SK-N-SH treated with all-trans-retinoic acid at 6 μM for 48 hours (cell line): ENCODE measurements around the gene ANKRD62.
"Not testable (repeated sequence)": the region's sequence is repeated elsewhere in the genome, so short reads cannot be mapped to it uniquely, and the experiment has no call there.

Experiments
- ATAC-seq: fragments of 200-7000 bp; cut with Tn5 transposase; 3 replicates; pipeline ENCODE4 v1.9.1; 2020; ENCODE audit warnings: mild to moderate bottlenecking, moderate library complexity
- ARNTL ChIP-seq: fragments of 450-650 bp; formaldehyde crosslinking; IDR thresholded peaks from 2 replicates; pipeline ENCODE4 v1.5.0; 2020; ENCODE audit warnings: low read depth, mild to moderate bottlenecking, moderate library complexity, borderline replicate concordance
- BACH2 ChIP-seq: fragments of 250-450 bp; sonication (Bioruptor Pico); IDR thresholded peaks from 2 replicates; pipeline ENCODE4 v1.9.0; 2021; ENCODE audit warnings: mild to moderate bottlenecking, borderline replicate concordance
- CSDC2 ChIP-seq: fragments of 250-450 bp; sonication (Bioruptor Pico); IDR thresholded peaks from 2 replicates; pipeline ENCODE4 v1.5.0; 2020; ENCODE audit warnings: mild to moderate bottlenecking, moderate library complexity
- GLIS3 ChIP-seq: fragments of 250-450 bp; sonication (Bioruptor Pico); IDR thresholded peaks from 2 replicates; pipeline ENCODE4 v1.5.0; 2020; ENCODE audit warnings: mild to moderate bottlenecking, moderate library complexity
- ISL1 ChIP-seq: fragments of 250-450 bp; sonication (Bioruptor Pico); IDR thresholded peaks from 2 replicates; pipeline ENCODE4 v2.1.2; 2022; ENCODE audit warnings: mild to moderate bottlenecking, moderate library complexity
- OSR1 ChIP-seq: fragments of 250-450 bp; sonication (Bioruptor Pico); IDR thresholded peaks from 2 replicates; pipeline ENCODE4 v1.8.0; 2022; ENCODE audit warnings: moderate library complexity, mild to moderate bottlenecking, inconsistent platforms
- PPARA ChIP-seq: fragments of 250-450 bp; sonication (Bioruptor Pico); IDR thresholded peaks from 2 replicates; pipeline ENCODE4 v1.5.0; 2020; ENCODE audit warnings: mild to moderate bottlenecking, borderline replicate concordance
- RARB ChIP-seq: fragments of 250-450 bp; sonication (Bioruptor Pico); IDR thresholded peaks from 2 replicates; pipeline ENCODE4 v1.8.0; 2021; ENCODE audit warnings: mild to moderate bottlenecking, moderate library complexity
- SNAI2 ChIP-seq: fragments of 250-450 bp; sonication (Bioruptor Pico); IDR thresholded peaks from 2 replicates; pipeline ENCODE4 v1.5.0; 2020; ENCODE audit warnings: mild to moderate bottlenecking, moderate library complexity
- TCF4 ChIP-seq: fragments of 250-450 bp; sonication (Bioruptor Pico); IDR thresholded peaks from 2 replicates; pipeline ENCODE4 v1.8.0; 2021; ENCODE audit warnings: mild to moderate bottlenecking, moderate library complexity, borderline replicate concordance
- TOX ChIP-seq: fragments of 250-450 bp; sonication (Bioruptor Pico); IDR thresholded peaks from 2 replicates; pipeline ENCODE4 v1.8.0; 2021; ENCODE audit warnings: mild to moderate bottlenecking, moderate library complexity, borderline replicate concordance
- ZC3H10 ChIP-seq: fragments of 250-450 bp; sonication (Bioruptor Pico); IDR thresholded peaks from 2 replicates; pipeline ENCODE4 v1.5.1; 2021; ENCODE audit warnings: mild to moderate bottlenecking, moderate library complexity
- ZFP3 ChIP-seq: fragments of 250-450 bp; sonication (Bioruptor Pico); IDR thresholded peaks from 2 replicates; pipeline ENCODE4 v1.5.0; 2020; ENCODE audit warnings: mild to moderate bottlenecking, moderate library complexity
- ZFP30 ChIP-seq: fragments of 450-650 bp; formaldehyde crosslinking; IDR thresholded peaks from 2 replicates; pipeline ENCODE4 v1.5.0; 2022; ENCODE audit warnings: mild to moderate bottlenecking, moderate library complexity
- ZNF565 ChIP-seq: fragments of 450-650 bp; formaldehyde crosslinking; conservative IDR thresholded peaks from 2 replicates; pipeline ENCODE4 v1.5.0; 2020; ENCODE audit warnings: low read depth, mild to moderate bottlenecking, moderate library complexity
- ZNF70 ChIP-seq: fragments of 450-650 bp; formaldehyde crosslinking; IDR thresholded peaks from 2 replicates; pipeline ENCODE4 v1.5.0; 2020; ENCODE audit warnings: mild to moderate bottlenecking, moderate library complexity
- ZNF8 ChIP-seq: fragments of 450-650 bp; formaldehyde crosslinking; IDR thresholded peaks from 2 replicates; pipeline ENCODE4 v1.5.0; 2020; ENCODE audit warnings: mild to moderate bottlenecking, moderate library complexity
- TF ChIP-seq, protein P1 (sequence below): fragments of 250-450 bp; sonication (Bioruptor Pico); IDR thresholded peaks from 2 replicates; pipeline ENCODE4 v1.8.0; 2020; ENCODE audit warnings: mild to moderate bottlenecking, moderate library complexity, borderline replicate concordance
- TF ChIP-seq, protein P2 (sequence below): fragments of 250-450 bp; sonication (Bioruptor Pico); IDR thresholded peaks from 2 replicates; pipeline ENCODE4 v1.5.1; 2020; ENCODE audit warnings: low read depth, mild to moderate bottlenecking, moderate library complexity
- TF ChIP-seq, protein P3 (sequence below): fragments of 250-450 bp; sonication (Bioruptor Pico); IDR thresholded peaks from 2 replicates; pipeline ENCODE4 v1.8.0; 2021; ENCODE audit warnings: low read depth, mild to moderate bottlenecking, moderate library complexity, borderline replicate concordance
- TF ChIP-seq, protein P4 (sequence below): fragments of 250-450 bp; sonication (Bioruptor Pico); IDR thresholded peaks from 2 replicates; pipeline ENCODE4 v1.5.0; 2020; ENCODE audit warnings: mild to moderate bottlenecking, moderate library complexity

ANKRD62 gene

DNA sequence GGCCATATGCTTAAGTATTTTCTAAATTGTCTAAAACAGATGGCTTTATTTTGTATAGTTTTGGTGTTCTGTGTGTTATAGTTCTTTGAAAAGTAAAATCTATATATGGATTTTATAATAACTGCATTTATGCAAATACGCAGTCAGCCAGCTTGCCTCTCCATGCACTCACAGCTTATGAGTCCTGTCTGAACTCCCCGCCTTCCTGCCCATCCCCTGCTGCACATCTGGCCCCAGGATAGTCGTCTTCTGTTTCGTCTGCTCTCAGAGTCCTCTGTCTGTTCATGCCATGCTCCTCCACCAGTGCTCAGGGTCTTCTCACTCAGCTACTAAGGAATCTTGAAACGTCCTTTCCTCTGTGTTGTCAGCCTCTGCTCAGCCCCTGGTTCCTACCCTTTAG is 28.2 kb upstream of the ANKRD62 start:
- no peak for TF ChIP-seq ARNTL
- TF ChIP-seq ISL1: no peak
- no peak for TF ChIP-seq GLIS3 (CRISPR knock-in tag)
- TF ChIP-seq ZNF70 (CRISPR knock-in tag): no peak
- no peak for TF ChIP-seq BACH2 (CRISPR knock-in tag)
- no peak for TF ChIP-seq ZFP3 (CRISPR knock-in tag)
- TF ChIP-seq, protein P1, sequence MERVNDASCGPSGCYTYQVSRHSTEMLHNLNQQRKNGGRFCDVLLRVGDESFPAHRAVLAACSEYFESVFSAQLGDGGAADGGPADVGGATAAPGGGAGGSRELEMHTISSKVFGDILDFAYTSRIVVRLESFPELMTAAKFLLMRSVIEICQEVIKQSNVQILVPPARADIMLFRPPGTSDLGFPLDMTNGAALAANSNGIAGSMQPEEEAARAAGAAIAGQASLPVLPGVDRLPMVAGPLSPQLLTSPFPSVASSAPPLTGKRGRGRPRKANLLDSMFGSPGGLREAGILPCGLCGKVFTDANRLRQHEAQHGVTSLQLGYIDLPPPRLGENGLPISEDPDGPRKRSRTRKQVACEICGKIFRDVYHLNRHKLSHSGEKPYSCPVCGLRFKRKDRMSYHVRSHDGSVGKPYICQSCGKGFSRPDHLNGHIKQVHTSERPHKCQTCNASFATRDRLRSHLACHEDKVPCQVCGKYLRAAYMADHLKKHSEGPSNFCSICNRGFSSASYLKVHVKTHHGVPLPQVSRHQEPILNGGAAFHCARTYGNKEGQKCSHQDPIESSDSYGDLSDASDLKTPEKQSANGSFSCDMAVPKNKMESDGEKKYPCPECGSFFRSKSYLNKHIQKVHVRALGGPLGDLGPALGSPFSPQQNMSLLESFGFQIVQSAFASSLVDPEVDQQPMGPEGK (CRISPR knock-in tag): no peak
- TF ChIP-seq TCF4: no peak
- TF ChIP-seq, protein P2, sequence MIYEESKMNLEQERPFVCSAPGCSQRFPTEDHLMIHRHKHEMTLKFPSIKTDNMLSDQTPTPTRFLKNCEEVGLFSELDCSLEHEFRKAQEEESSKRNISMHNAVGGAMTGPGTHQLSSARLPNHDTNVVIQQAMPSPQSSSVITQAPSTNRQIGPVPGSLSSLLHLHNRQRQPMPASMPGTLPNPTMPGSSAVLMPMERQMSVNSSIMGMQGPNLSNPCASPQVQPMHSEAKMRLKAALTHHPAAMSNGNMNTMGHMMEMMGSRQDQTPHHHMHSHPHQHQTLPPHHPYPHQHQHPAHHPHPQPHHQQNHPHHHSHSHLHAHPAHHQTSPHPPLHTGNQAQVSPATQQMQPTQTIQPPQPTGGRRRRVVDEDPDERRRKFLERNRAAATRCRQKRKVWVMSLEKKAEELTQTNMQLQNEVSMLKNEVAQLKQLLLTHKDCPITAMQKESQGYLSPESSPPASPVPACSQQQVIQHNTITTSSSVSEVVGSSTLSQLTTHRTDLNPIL (CRISPR knock-in tag): no peak
- TF ChIP-seq ZFP30 (CRISPR knock-in tag): no peak
- TF ChIP-seq, protein P3, sequence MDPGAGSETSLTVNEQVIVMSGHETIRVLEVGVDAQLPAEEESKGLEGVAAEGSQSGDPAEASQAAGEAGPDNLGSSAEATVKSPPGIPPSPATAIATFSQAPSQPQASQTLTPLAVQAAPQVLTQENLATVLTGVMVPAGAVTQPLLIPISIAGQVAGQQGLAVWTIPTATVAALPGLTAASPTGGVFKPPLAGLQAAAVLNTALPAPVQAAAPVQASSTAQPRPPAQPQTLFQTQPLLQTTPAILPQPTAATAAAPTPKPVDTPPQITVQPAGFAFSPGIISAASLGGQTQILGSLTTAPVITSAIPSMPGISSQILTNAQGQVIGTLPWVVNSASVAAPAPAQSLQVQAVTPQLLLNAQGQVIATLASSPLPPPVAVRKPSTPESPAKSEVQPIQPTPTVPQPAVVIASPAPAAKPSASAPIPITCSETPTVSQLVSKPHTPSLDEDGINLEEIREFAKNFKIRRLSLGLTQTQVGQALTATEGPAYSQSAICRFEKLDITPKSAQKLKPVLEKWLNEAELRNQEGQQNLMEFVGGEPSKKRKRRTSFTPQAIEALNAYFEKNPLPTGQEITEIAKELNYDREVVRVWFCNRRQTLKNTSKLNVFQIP (CRISPR knock-in tag): no peak
- no peak for TF ChIP-seq ZNF8
- TF ChIP-seq TOX: no peak
- TF ChIP-seq, protein P4, sequence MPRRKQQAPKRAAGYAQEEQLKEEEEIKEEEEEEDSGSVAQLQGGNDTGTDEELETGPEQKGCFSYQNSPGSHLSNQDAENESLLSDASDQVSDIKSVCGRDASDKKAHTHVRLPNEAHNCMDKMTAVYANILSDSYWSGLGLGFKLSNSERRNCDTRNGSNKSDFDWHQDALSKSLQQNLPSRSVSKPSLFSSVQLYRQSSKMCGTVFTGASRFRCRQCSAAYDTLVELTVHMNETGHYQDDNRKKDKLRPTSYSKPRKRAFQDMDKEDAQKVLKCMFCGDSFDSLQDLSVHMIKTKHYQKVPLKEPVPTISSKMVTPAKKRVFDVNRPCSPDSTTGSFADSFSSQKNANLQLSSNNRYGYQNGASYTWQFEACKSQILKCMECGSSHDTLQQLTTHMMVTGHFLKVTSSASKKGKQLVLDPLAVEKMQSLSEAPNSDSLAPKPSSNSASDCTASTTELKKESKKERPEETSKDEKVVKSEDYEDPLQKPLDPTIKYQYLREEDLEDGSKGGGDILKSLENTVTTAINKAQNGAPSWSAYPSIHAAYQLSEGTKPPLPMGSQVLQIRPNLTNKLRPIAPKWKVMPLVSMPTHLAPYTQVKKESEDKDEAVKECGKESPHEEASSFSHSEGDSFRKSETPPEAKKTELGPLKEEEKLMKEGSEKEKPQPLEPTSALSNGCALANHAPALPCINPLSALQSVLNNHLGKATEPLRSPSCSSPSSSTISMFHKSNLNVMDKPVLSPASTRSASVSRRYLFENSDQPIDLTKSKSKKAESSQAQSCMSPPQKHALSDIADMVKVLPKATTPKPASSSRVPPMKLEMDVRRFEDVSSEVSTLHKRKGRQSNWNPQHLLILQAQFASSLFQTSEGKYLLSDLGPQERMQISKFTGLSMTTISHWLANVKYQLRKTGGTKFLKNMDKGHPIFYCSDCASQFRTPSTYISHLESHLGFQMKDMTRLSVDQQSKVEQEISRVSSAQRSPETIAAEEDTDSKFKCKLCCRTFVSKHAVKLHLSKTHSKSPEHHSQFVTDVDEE: no peak
- no peak for TF ChIP-seq SNAI2 (CRISPR knock-in tag)
- no peak for TF ChIP-seq RARB
- no peak for TF ChIP-seq ZC3H10 (CRISPR knock-in tag)
- TF ChIP-seq CSDC2 (CRISPR knock-in tag): no peak
- no peak for TF ChIP-seq OSR1 (CRISPR knock-in tag)
- ATAC-seq: no peak

DNA sequence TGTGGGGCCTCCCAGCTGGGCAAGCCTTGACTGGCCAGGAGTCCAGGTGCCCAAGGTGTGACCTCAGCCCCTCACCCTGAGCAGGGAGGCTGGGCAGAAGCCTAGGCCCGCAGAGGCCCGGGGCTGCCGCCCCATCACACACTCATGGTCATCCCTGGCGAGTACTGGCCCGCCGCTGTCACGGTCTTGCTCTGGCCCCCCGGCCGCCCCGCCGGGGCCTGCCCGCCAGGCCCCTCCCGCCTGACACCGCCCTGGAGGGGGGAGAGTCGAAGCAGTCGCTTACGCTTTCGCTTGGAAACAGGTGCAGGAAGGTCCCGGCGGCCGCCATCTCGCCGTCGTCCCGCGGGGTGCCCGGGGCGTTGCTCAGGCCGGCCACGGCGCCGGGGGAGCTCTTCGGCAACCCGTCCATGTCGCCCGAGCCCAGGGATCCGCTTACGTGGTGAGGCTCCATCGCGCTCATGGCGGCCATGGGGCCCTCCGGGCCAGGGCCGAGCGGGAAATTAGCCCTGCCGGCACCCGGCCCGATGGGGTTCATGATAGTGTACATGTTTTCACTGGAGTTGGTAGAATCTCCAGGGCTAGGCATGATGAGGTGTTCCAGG is 26.6 kb upstream of the ANKRD62 start:
- ATAC-seq: no peak
- TF ChIP-seq ARNTL (no peak), PPARA (CRISPR knock-in tag) (no peak), ZFP3 (CRISPR knock-in tag) (no peak), GLIS3 (CRISPR knock-in tag) (no peak)
- TF ChIP-seq, protein P1 (CRISPR knock-in tag): no peak

DNA sequence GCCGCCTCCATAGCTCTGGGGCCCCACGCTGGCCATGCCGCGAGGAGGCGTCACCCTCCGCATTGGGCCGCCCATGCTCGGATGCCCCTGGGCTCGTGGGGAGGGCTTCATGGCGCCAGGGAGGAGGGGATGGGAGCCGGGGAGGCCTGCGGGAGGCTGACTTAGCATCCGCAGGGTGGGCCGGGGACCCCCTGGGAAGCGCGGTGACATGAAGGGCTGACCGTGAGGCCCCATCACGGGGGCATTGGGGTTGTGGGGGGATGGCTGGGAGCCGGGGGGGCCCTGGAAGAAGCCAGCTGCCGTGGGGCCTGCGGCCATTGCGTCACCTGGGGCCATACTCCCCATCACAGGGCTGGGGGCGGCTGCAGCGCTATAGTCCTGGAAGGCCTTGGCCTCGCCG is 26.0 kb upstream of the ANKRD62 start:
- ATAC-seq: no peak
- no peak for TF ChIP-seq ZNF8
- TF ChIP-seq ZNF565 (CRISPR knock-in tag): no peak
- no peak for TF ChIP-seq ZC3H10 (CRISPR knock-in tag)
- TF ChIP-seq, protein P1 (CRISPR knock-in tag): no peak
- TF ChIP-seq PPARA (CRISPR knock-in tag): no peak
- no peak for TF ChIP-seq TCF4
- TF ChIP-seq, protein P3 (CRISPR knock-in tag): no peak
- TF ChIP-seq, protein P2 (CRISPR knock-in tag): no peak

DNA sequence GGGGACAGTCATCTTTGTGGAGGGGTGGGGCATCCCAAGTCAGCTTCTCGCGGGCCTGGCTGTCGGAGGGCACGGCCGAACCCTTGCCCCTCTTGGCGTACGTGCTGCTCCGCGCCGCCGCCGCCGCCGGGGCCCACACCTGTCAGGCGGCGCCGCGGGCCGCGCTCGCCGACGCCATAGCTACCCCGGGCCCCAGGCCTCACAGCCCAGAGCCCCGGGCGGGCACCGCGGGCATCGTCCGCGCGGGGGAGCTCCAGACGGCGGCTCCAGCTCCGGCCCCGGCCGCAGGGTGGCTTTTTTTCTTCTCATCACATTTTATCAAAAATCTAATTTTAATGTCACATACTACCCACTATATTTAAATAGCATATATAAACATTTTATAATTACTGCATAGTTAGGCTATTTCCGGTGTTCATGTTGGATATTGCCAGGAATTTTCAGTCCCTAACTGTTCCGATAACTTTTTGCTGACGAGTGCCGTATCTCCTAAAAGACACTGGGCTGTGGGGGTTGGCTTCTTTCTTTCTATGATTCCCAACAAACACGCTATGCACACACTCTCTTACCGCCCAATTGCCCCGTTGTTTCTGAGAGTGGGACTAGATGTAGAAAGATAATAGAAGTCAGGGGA is 25.2 kb upstream of the ANKRD62 start:
- ATAC-seq: not testable (repeated sequence)
